ENCODE data around the gene ODC1.

- TF ChIP-seq MAX (IDR thresholded peaks at IDR 0.05) (no peak), TAF1 (IDR thresholded peaks at IDR 0.05; ENCODE audit: low read depth) (no peak), ZBTB7A (IDR thresholded peaks at IDR 0.05; ENCODE audit: low read depth) (no peak)
Measured at GRCh38 chr2:10400568-10400977, 47.6 kb downstream of the ODC1 start.

Measured in Ishikawa (cell line).